HK-2 (cell line): ENCODE measurements around the gene ZNF804A.

Experiments
- DNase-seq: peaks from one replicate; pipeline ENCODE4 v3.0.0-alpha.2; 2018; ENCODE audit not compliant: unreplicated experiment

Gene ZNF804A

DNA sequence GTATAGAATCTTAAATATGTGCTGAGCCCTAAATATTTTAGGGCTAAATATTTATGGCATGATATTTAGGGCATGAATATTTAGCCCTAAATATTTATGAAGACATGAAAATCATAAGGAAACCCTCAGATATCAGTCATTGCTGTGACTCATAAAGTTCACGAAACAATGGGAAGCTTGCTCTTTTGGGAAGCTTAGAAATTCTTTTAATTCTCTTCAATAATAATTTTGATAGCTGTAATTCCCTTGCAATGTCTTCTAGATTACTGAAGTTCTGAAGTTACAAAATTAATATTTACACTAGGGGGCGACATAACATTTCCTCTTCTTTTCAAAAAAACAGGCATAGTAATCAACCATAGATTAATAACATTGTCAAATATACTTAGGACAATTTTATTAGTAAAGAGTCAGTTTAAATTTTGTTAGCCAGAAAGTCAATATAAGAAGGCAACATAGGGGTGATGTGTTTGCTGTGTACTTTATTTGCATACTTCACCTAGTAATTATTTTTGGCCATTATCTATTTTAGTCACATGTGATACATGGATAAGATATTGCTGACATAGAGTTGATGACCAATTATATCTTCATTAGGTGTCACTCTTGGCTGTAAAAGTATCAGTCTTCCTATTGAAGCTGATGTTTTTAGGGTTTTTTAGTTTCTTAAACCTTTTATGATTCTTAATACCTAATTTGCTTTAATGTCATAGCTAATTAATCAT, 13.2 kb downstream of the ZNF804A start:
- no peak for DNase-seq

DNA sequence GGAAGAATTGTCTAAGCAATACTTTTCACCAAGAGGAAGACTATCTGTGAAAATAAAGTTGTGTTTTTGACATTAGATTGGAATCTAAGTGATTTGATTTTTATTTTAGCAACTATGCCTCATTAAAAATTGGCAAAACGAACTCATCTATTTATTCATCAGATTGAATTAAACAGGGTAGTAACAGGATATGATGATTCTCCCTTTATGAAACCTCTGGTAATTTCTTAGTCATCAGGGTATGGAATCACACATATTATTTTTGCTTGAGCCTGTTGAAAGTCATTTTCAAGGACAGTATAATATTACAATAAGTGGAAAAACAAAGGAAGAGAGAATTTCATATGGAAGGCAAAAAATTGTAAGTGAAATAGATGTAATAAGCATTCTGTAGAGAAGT, 22.0 kb downstream of the ZNF804A start:
- DNase-seq = no peak

DNA sequence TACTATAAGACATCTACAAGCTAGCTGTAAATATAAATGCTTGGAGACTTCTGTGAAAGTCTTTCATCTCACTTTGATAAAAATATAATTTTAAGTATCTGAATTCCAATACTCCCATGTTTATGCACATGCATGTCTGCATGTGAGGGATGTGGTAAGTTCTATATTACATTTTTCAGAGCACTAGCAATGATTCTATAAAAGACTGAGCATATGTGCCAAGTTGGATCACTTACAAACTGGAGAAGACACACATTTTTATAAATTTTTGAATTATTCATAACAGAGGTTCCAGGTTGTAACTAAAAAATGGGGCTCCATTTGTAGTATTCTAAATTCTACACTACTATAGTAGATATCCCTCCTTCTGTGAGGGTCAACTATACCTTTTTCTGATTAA, 26.0 kb downstream of the ZNF804A start:
- no peak for DNase-seq

DNA sequence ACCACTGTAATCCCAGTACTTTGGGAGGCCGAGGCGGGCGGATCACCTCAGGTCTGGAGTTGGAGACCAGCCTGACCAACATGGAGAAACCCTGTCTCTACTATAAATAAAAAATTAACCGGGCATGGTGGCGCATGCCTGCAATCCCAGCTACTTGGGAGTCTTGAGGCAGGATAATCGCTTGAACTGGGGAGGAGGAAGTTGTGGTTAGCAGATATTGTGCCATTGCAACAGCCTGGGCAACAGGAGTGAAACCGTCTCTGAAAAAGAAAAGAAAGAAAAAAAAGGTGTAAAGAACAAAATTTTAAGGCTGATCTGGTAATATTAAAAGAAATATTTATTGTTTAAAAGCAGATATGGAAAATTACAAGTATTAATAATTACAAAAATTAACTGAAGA, 29.7 kb downstream of the ZNF804A start:
- DNase-seq = no peak

DNA sequence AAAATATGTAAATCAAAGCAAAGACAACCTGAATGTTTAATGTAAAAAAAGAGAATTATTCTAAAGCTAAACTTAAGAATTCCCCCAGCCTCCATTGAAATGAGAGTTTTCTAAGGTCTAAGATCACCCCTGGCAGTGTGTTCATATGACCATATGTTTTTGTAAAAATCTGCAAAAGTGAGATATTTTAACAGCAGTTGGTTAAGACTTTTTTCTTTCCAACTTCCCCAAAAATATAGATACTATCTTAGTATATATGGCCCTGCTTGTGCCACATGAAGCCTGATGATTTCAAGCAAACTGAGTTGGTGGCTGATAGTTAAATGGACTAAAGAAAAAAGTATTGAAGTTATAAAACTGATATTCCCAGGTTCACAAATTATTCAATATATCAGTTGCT, 35.4 kb downstream of the ZNF804A start:
- DNase-seq = no peak

DNA sequence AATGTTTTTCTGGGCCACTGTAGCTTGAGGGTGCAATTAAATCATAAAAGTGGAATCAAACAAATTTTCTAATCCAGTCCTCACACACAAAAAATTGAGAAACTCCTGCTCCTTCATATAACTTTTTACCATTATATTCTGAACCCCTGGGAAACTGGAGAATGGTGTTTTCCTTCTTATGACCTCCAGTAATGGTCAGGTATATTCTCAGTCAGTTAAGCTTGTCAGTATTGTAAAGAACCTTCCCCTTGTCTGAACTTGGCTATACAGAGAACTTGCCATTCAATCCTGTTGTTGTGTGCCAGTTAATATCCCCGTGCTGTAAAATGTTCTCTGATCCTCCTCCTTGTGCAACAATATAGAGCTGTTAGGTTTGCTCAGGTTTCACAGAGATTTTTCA, 39.5 kb downstream of the ZNF804A start:
- DNase-seq = no peak

DNA sequence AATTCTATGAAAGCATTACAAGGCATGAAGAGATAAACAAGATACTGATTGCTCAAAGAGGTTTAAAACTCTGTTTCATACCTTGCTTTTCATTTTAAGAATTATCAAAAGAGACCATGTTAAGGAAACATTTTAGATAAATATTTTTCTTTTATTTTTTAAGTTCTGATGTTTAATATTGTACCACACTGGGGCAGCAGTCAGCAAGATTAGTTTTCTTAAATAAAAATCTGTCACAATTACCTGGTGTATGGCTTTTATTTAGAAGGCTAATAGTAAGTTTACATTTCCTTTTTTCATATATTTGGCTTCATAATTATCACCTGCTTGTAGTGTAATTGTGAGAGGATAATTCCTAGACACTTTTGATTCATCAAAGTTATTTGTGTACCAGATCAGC, 46.4 kb downstream of the ZNF804A start:
- no peak for DNase-seq

DNA sequence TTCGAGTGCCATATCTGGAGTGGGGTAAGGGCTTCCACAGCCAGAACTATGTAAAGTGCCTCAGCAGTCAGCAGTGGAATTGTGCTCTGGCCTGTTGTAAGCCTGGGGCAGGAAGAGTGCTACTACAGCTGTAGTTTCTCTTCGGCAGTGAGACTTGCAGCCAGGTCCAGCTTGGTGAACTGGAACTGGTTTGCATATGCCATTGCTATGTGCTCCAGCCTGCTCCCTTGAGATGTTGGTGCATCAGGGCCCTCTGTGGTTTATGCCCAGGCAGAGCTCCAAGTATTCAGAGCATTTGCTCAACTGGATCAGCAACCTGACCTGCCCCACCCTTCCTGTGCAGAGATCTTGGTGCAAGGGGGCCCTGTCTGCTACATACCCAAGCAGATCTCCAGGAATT, 47.8 kb downstream of the ZNF804A start:
- DNase-seq = no peak

DNA sequence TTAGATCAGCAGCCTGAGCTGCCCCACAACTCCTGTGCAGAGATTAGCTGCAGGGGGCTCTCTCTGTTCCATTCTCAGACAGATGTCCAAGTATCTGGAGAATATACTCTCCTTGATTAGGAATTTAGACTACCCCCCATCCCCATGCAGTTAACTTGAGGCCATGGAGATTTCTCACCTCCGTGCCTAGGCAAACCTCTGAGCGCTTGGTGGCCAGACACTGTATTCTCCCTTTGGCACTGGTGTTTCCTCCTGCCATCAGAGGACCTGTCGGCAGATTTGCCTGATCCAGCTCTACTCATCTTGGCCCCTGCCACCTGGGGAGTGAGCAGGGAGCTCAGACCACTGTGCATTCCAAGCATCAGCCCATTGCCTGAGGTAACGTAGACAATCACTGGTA, 48.3 kb downstream of the ZNF804A start:
- no peak for DNase-seq

DNA sequence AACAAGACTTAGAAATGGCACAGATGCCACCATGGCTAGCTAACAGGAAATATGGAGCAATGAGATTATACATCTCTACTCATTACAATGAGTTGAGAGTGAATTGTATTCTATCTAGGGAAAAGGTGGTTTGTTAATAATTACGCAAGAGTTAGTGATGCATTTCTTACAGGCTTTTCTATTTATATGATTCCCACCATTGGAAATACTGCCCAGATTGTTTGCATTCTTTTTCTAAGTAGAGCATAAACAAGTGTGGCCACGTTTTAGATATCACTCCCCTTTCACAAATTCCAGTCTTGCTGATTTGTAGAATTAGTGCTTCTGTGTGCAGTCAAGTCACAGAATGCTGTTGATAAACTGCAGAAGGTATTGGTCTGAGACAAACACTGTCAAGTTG, 56.6 kb downstream of the ZNF804A start:
- DNase-seq = no peak

DNA sequence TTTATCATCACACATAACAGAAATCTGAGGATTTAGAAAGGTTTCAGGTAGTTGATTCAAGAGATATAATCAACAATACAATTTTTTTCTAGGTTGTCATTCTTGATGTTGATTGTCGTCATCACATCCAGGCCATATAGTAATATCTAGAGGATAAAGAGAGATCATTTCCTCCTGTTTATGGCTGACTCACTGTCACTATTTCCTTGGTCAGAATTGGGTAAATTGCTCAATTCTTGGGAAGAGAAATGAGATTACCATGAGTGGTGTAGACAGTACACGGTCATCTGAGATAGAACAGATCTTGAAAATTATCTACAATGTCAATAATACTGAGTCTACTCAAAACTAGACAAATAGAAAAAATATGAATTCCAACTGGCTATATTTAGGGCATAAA, 78.8 kb downstream of the ZNF804A start:
- DNase-seq = no peak

DNA sequence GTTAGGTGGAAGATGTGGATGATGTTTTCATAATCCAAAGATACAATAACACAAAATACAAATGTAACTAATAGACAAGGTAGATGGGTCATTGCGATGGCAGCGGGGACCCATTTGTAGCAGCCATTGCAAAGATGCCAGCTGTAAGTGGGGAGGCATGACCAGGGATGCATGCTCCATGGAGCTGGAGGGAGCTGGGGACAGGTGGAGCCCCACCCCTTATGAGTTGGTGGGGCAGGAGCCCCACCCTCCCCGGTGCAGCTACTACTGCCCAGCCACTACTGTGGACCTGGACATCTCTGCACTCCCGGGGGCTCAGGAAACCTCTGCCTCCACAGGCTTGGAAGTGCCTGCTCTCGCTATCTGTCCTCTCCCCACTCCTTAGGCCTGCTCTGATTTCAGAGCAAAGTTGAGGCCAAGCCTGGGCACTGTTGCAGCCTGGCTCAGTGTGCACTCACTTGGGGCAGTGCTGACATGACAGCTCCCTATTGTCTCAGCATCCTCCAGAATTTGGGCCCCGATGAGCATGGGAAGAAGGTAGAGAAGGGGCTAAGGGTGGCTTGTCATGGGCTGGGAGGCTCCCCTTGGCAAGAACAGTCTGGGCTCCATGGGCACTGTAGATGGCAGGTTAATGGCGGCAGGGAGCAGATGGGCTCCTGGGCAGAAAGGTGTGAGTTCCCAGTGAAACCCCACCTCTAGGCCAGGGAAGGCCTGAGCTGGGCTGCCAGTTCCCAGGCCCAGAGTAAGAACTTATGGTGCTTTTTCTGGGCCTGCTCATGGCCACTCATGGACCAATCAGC, 81.1 kb downstream of the ZNF804A start:
- DNase-seq = no peak

DNA sequence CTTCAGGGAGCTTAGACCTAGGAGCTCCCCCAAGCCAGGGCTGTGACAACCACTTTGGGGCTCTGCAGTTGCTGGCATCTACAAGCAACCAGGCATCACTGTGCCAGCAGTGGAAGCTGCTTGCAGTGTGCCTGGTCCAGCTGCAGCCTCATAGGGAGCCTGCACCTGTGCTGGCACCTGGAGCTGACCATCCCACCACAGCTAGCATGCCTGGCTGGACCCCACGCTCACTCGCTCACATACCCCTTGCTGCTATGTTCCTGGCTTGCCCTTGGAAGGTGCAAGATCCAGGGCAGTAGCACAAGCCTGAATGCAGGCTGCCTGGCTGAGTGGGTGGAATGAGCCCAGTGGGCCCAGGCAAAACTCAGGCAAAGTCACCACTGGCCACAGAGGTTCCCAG, 82.5 kb downstream of the ZNF804A start:
- DNase-seq = no peak

DNA sequence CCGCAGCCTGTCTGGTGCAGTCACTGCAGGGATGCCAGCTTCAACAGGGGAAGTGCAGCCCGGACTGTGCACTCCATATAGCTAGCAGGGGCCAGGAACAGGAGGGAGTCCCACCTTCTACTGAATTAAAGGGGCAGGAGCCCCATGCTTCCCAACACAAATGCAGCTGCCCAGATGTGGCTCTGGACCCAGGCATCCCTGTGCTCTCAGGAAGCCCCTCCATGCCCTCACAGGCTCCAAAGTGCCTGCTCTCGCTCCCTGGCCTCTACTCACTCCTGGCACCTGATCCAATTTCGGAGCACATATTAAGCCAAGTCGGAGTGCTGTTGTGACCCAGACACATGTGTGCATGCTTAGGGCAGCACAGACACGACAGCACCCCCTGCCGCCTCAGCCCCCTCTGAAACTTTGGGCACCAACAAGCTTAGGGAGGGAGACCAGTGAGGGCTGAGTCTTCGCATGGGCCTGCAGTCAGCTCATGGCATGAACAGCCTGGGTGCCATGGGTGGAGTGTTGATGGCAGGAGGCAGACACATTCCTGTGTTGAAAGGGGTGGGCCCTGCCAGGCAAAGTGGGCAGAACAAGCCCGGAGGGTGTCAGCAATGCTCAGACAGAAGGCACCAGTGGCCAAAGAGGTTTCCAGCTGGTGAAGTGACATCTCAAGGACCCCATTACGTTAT, 83.5 kb downstream of the ZNF804A start:
- no peak for DNase-seq

DNA sequence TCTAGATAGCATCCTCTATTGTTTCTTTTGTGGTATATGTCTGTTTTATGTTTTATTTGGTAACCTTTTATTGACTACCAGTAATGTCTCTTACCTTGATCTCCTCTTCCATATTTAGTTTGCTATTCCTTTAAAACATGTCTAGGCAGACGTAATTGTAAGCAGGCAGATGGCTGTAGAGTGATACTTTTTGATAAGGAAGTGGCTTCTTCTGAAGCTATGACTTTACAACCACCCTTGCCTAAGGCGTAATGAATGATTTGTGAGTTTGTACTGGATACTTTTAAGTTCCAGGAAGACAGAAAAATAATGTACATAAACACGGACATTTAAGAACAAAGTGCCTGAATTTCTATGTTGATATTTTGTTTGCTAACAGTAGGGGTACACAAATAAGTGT, 85.6 kb downstream of the ZNF804A start:
- no peak for DNase-seq

DNA sequence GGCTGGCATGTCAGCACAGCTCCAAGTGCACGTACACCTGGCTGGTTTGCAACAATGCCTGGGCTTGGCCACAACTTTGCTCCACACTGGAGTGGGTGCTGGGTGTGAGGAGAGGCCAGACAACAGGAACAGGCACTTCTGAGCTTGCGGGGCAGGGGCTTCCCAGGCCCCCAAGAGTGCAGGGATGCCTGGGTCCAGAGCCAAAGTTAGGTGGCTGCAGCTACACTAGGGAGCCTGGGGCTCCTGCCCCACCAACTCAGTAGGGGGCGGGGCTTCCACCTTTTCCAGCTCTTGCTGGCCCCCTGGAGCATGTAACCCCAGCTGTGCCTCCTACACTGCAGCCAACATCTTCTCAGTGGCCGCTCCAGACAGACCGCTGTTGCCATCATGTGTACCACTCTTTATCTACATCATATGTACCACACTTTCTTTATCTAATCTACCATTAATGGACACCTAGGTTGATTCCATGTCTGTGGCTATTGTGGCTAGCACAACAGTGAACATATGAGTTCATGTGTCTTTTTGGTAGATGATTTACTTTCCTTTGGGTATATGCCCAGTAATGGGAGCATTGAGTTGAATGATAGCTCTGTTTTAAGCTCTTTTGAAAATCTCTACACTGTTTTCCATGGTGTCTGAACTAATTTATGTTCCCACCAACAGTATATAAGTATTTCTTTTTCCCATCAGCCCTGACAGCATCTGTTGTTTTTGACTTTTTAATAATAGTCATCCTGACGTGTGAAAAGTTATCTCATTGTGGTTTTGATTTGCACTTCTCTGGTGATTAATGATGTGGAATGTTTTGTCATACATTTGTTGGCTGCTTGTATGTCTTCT, 87.9 kb downstream of the ZNF804A start:
- no peak for DNase-seq

DNA sequence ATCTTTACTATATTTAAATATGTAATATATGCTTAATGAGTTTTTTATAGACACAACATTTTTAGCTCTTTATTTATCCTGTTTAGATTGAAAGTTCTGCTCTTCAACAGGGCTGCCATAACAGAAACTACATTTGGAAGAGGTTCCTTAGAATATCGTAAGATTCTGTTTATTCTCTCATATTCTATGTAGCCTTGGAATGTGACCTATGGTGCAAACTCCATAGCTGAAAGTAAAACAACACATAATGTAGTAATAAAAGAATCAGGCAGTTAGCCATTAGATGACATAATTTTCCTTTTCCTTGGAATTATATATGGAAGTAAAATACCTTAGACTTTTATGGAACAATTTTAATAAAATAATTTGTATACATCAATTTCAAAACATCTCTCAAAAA, 91.3 kb downstream of the ZNF804A start:
- DNase-seq = no peak

DNA sequence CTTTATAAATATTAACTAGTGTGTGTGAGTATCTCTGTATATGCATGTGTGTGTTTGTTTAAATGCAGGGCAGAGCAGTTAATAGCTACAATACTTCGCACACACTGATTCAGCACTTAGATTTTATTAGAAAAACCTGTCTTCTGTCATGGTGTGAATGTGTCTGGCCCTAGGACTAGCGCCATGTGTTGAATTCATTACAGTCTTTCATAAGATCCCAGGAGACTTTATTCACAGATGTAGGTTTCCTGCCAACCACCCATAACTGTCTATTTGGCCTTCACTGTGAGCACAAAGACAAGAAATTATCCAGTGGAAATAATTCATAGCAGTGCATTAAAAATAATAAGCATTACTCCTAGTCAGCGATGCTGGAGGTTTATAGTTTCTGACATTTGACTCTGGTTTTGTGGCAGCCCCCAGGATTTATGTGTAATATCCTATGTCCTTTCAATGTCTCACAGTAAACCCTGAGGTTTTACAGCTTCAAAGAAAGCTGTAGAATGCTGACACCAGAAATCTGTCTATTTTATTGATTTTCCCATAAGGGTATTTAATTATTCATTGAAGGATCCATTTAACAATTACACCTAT, 93.9 kb downstream of the ZNF804A start:
- no peak for DNase-seq

DNA sequence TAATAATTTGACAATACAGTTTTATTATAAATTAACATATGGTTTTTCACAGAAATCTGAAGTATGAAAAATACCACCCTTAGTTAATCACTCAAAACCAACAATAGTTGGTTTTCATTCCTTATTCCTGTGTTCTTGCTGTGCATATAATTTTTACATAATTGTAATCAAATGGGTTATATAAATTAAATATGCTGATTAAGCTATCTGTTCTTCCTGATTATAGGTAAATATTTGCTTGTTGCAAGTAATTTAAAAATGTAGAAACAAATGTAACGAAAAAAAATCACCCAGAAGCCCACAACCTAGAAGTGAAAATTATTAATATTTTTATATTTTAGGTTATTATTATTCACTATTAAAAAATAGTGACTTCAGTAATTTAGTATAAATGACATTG, 98.3 kb downstream of the ZNF804A start:
- no peak for DNase-seq

DNA sequence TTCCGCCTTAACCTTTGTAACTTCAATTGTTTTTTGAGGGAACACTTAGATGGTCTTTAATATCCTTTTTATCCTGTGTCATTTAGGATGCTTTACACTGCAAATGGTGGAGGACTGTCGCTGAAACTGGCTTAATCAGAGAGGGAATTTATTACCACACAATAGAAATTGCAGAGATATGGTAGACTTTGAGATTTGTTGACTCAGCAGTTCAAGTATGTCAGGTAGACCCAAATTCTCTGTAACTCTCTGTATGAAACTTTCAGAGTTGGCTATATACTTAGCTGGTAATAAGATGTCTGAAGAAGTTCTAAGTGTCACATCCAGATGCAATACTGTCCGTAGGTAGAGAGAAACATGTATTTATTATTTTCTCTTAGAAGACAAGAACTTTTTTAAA, 100.1 kb downstream of the ZNF804A start:
- no peak for DNase-seq

DNA sequence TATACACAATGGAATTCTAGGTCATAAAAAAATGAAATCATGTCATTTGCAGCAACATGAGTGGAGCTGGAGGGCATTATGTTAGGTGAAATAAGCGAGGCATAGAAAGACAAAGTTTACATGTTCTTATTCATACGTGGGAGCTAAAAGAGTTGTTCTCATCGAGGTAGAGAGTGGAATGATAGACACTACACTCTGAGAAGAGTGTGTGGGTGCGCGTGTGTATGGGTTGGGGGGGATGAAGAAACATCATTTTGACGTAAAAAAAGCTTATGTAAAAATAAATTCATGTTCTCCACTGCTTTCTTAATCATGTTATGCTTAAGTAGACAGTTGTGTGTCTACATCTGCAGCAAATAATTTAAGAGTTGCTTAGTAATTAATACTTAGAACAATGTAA, 123.6 kb downstream of the ZNF804A start:
- no peak for DNase-seq

DNA sequence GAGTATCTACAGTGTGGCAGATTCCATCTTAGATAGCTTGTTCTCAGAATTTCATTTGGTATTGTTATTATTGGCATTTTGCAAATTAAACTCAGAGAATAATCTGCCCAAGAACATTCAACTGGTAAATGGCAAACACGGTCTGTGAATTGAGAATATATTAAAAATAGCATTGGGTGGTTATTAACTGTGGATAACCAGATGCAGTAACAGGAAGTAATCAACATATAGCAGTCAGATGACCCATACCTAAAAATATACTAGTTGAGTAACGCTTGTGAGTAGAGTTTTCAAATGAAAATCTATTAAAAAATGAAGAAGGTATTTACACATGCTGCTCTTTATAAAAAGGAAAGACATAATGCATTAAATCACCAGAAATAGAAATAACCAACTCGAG, 129.5 kb downstream of the ZNF804A start:
- no peak for DNase-seq
